Measurements from ENCODE around the gene FBXO44.

FBXO44 gene

DNA sequence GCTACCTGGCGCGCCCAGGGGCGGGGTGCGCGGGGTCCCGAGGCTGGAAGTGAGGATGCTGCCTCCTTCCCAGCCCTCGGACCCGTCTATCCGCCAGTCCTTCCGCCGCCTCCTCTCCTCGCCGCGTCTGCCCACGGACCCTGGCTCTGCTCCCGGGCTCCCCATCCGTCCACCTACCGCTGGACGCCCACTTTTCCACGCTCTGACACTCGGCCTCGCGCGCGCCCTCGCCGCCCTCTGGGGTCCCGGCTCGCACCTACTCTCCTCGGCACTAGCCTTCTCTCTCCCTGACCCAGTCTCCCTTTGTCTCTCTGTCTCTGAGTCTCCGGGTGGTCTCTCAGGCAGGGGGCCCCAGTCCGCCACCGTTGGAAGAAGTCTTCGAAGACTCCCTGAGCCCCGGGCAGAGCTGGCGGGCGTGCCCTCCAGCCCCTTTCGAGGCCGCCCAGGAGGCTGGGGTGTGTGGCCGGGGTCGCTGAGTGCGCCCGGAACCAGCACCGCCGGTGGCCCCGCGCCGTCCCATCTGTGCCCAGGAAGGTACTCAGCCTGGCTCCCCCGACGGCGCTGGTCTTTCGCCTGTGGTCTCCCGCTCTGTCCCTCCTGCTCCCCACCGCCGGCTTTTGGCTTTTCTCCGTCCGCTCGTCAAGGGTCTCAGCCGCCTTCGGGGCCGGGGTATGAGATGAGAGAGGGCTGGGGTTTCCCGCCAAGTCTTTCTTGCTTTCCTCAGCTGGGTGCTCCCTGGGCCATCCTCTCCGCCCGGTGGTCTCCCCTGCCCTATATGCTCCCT lies 37.4 kb downstream of the FBXO44 start:
- DNase-seq, result no peak

DNA sequence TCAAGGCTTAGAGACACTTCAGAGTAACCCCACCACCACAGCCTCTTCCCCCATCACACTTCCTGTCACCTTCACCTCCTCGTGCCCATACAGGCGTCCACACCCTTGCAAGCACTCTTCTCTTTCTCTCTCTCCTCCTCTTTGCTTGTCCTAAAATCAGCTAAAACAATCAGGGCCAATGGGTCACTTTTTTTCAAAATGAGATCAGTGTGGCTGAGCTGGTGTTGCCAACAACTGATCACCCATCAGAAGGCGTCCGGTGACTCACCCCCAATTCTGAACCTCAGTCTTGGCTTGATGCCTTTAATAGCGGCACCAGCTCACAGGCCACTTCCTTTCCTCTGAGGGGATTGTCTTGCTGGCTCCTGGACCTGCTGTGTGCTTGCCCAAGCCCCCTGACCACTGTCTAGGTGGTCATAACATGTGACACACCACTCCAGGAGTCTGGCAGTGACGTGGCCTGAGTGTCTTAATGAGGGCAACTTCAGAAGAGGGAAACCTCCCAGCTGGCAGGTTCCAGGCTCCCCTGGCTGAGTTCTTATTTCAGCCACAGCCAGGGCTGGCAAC lies 38.4 kb downstream of the FBXO44 start:
- no peak for DNase-seq

DNA sequence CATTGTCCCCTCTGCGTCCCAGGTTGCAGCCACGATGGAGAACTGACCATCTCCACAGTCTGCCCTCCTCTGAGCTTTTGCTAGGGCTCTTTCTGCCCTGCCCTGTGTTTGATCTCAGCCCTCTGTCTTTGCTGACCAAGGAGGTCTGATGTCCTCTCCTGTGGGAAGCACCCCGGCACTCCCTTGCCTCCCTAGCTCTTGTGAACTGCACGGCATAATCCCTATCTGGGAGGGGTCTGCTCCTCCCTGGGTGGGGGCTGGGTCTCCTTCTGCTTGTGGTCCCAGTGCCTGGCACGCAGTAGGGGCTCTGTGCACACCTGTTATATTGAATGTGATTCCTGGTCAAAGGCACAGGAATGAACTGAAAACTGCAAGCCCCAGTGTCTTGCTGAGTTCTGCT lies 39.2 kb downstream of the FBXO44 start:
- DNase-seq, result no peak

DNA sequence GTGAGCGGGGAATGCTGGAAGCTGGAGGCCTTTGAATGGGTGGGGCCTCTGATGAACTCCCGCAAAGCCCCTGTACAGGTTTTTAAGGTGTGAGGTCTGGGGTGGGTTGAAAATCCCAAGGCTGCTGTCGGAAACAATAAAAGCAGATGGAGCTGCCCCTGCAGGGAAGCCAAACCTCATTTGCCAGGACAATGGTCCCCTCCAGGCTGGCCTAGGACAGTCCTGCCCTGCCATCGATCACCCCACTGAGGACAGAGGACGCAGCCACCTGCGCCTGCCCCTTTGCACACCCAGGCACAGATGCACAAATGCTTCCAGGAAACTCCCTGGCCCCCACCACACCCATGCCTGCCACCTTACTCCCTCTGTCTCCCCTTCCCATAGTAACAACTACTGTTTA lies 41.2 kb downstream of the FBXO44 start:
- DNase-seq, result no peak

DNA sequence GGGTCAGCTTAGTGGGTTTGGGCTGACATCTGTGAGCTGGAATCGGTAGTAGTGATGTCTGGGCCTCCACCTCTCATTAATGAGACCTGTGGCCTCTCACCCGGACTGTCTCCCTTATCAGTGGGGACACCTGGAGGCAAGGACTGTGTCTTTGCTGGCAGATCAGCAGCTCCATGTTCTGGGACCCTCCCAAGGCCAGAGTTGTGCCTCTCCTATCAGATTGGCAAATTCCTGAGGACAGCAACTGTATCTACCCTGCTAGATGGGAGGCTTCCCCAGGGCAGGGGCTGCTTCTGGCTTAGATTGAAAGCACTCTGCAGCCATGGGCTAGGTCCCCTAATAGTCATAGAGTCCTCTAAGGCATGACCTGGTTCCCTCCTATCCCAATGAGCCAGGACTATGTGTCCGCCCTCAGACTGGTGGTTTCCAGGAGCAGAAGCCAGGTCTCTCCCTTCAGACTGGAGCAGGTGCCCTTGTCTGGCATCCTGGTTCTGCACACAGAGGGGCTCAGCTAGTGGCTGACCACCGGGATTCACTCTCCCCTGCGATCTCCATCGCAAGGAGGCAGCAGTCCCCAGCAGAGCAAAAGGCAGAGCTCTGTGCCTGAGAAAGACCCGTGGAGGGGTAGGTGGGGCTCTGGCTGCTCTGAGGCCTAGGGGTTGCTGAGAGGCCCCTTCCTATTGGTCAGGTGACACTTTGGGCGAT lies 42.7 kb downstream of the FBXO44 start:
- no peak for DNase-seq

DNA sequence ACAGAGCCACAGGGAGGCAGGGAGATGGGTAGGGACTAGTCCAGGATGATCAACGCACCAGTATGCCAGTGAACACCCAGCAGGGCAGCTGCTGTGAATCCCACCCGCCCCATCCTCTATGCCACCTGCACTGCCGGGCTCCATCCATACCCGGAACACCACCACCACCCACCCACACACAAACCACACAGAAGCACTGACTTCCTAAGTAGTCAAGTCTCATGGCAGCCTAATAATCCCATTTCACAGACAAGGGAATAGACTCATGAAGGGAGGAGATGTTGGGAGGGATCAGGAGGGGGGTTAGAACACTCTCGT lies 43.2 kb downstream of the FBXO44 start:
- no peak for DNase-seq

DNA sequence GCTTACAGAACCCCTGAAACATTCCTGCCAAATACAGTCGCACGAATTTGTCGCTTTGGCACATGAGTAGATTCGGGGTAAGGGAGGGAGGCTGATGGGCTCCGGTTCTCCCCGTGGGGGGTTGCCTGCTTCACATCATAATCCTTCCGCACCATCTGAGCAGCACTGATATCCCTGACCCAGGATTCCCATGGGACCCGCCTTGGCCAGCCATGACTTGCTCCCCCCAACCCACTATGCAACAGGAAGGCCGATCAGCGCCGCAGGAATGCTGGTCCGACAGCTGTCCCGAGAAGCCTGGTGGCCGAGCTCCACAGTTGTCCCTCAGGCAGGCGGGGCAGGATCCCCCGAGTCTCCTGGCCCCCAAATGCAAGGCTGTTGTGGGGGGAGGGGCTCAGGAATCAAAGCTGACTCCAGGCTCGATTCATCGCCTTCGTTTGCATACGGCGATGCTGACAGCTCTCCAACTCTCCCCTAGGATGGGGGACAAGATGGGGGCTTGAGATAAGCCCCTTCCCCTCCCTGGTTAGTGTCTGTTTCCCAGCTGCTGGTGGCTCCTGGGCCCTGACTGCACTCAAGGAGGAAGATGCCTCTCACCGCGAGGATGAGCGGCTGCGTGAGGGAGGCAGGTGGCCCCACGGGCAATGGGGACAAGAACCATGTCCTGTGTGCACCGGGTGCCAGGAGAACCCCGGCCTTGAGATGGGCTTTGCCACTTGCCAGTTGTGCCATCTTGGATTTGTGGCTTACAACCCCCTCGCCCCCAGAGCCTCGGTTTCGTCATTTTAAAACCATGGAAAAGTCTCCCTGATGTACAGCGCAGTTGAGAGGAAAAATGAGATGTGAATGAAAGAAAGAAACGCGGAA lies 46.2 kb downstream of the FBXO44 start:
- DNase-seq, result no peak

DNA sequence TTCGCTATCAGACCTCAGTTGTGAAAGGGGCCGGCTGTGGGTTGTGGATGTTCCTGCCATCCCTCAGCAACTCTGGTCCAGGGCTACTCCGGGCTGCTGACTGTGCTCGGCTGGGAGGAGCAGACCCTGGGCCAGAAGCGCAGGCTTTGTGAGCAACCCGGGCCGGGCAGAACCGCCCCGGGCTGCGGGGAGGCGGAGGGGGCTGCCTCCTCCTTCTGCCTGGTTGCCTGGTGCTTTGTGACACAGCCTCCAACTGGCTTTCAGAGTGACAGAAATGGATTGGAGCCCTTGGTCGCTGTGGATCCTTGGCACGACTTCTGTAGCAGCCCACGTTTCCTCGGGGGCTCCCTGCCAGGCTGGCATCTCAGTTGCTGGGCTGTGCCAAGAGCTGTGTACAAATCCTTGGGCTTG lies 46.9 kb downstream of the FBXO44 start:
- no peak for DNase-seq

DNA sequence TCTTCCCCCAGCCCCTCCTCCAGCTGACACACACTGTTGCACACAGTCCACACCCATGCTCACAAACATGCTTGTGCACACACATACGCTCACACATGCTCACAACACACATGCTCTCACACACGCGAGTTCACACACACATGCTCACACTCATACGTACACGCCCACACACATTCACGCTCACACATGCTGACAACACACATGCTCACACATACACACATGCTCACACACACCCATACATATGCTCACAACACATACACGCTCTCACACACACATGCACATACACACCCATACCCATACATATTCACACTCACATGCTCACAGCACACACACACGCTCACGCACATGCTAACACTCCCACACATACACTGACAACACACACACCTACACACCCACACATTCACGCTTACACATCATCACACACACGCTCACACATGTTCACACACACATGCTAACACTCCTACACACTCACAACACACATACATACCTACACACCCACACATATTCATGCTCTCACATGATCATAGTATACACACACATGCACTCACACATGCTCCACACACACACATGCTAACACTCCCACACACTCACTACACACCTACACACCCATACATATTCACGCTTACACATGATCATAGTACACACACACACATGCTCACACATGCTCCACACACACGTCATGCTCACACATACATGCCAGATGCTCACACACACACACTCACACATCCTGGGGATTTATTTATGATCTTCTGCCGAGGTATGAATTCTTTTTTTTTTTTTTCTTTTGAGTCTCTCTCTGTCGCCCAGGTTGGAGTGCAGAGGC lies 47.5 kb downstream of the FBXO44 start:
- no peak for DNase-seq

DNA sequence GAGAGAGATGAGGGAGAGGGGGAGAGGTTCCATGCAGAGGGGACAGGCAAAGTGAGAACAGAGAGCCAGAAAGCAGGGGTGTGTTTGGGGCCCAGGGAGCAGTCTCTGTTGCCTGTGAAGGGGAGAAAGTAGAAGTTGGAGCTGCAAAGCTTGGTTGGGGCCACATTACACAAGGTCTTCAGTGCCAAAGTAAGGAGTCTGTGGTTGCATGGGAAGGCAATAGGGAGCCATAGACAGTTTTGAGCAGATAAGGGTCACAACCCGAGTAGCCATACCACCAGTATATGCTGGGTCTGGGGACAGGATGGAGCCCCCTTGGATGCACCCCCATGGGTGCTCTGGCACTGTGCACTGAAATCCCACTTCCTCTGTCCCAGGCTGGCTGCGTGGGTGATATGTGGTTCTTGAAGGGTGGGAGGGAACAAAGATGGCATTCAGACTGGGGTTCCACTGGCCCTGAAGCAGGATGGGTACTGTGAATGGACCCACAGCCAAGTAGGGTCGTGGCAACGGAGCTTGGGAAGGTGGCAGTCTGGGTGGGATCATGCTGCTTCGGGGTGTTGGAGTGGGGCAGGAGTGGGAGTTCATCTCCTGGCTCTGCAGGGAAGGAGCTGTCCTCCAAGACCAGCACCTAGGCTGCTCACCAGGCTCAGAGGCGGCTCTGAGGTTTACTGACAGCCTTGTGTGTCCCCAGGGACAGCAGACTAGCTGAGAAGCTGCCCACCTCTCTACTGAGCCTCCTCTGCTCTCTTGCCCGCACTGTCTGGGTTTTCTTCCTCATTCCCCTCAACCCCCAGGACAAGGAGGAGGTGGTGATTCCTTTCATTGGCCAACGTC lies 48.9 kb downstream of the FBXO44 start:
- no peak for DNase-seq

DNA sequence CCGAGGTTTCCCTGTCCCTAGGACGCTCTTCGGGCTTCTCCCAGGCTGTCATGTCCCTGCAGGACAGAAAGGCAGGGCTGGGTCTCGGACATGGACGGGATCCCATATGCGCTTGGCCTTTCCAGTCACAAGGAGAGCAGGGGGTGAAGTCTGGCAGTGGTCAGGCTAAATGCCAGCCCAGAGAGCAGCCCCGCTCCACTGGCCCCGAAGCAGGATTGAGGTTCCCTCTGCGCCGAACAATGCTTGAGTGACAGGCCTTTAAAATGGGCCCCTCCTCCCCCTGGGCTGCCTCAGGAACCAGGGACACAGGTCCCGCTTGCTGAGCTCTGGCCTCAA lies 49.5 kb downstream of the FBXO44 start:
- DNase-seq, result no peak

DNA sequence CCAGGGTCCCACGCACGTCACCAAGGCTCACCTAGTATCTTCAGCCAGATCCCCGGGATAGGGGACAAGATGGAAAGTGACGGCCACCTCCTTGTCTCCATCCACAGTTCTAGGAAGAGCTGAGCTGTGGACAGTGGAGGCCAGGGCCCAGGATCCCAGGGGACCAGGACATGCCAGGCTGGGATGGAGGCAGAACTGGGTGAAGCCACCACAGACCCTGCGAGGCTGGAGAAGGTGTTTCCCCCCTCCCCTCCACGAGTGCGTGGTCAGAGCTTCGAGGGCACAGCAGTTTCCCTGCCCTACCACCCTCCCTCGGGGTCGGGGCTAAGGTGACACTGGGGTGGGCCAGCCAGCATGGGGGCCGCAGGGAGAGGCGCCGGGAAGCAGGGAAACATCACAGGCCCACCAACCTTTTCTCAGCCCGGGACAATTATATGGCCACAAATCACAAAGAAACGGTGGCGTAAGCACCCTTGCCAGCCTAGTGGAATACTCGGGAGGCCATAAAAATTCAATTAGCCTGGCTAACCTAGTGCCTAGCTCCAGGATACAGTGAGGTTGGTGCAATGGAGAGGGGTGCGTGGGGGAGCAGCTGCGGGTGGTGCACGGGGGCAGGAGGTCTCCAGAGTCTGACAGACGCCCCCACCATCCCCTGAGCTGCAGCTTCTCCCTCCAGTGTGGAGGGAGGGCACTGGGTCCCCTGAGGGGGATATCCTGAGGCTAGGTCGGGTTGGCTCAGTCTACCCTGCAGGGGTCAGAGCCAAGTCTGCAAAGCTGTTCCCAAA lies 50.2 kb downstream of the FBXO44 start:
- DNase-seq, result no peak

DNA sequence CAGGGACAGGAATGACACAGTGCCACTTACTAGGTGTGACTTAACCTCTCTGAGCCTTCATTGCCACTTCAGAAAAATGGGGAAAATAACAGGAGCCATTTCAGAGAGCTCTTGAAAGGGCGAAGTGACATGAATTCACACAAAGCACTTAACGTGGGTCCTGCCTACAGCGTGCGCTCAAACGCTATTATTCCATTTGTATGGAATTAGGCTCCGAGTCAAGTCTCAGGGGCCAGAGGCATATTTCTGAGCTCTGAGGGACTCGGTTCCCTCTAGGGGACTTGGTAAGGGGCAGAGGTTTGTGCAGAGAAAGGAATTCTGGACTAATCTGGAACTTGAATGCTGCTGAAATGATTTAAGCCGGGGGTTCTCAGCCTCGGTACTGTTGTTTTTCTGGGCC lies 50.9 kb downstream of the FBXO44 start:
- DNase-seq, result no peak

DNA sequence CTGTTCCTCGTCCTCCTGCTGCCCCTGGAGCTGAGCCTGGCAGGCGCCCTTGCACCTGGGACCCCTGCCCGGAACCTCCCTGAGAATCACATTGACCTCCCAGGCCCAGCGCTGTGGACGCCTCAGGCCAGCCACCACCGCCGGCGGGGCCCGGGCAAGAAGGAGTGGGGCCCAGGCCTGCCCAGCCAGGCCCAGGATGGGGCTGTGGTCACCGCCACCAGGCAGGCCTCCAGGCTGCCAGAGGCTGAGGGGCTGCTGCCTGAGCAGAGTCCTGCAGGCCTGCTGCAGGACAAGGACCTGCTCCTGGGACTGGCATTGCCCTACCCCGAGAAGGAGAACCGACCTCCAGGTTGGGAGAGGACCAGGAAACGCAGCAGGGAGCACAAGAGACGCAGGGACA lies 51.6 kb downstream of the FBXO44 start:
- no peak for DNase-seq

DNA sequence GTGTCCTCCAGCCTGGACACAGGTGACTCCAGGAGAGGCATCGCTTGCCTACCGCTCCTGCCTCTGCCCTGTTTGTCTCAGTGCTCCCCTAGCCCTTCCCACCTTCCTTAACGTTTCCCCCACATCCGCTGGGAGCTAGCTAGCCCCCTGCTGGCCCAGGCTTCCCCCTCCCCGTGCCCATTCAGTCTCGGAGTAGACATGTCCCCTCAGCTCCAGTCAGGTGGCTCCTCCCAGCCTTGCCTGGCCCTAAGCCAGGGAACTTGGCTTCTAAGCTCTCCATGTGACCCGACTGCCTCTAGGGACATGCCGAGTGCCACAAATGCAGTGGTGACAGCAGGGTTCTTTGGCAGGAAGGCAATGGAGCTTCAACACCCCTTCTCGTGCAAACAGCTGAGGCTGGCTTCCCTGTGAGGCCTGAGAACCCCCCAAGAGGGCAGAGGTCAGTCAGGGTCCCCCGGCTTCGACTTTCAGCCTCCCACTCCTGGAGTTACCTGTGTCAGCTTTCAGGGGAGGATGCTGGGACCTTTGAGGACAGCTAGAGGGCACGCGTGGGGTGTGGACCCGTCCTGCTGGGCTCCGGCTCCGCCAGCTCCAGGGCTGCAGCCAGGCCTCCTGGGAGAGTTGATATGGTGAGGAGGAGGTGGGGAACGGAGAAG lies 53.1 kb downstream of the FBXO44 start:
- peak; percentile 92 for DNase-seq

DNA sequence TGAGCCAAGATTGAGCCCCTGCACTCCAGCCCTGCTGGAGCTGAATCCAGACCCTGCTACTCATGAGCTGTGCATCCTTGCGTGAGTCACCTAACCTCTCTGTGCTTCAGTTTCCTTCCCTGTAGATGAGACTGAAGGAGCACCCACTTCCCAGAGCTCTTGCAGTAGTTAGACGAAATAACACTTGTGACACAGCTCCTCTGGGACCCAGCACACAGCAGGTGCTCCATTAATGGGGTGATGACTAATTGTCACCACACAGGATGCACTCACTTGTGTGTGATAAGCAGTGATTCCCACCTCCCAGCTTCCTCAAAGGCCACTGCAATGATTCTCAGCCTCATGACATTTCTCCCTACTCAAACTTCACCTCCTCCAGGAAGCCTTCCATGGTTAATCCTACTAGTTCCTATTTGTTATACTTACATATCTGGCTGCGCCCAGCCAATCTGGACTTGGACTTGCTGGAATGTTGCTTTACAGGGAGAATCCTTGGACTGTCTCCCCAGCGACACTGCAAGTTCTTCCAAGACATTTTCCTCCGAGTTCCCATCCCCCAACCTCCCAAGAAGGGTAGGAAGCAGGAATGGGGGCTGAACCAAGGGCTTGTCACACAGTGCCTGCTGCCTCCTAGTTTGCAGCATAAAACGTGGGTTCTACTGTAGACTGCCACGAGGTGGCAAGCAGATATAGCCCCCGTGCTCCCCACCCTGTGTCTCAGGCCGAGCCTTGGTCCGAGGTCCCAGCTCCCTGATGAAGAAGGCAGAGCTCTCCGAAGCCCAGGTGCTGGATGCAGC lies 54.1 kb downstream of the FBXO44 start:
- DNase-seq, result no peak

DNA sequence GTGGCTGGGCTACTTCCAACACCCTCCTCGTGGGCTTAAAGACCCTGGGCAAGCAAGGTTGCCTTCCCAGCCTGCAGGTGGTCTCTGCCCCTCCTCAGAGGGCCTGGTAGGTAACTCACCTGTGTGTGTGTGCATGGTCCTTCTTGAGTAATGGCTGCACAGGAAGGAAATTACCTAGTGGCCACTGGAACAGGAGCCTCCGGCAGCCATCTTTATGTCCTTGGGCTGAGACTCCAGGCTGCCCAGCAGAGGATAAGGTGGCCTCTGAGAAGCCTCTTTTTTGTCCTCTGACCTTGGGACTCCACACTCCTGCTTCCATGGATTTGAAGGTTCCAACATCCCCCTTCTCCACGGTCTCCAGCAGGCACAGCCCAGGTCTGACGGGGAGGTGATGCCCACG lies 56.8 kb downstream of the FBXO44 start:
- no peak for DNase-seq

DNA sequence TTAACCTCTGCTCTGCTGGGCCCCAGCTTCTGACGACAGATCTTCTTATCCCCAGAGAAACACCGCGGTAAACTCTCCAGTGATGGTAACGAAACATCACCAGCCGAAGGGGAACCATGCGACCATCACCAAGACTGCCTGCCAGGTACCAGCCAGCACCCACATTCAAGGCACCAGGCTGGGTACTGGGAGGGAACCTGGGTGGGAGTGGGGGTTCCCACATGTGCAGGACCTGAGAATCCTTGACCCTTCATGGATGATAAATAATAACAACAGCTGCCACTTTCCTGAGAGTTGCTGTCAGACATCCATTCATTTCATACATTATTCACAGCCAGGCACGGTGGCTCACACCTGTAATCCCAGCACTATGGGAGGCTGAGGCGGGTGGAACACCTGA lies 57.6 kb downstream of the FBXO44 start:
- no peak for DNase-seq

All from COR-L47 (cell line).